GM12874 (cell line): ENCODE measurements around the gene SVEP1.

Experiments used
- TF ChIP-seq, protein P1 (sequence below): IDR thresholded peaks from 2 replicates; pipeline ENCODE4 v1.5.1; 2011; ENCODE audit warnings: low read depth, mild to moderate bottlenecking, control low read depth, low read length, moderate library complexity; ENCODE audit not compliant: insufficient read depth

The SVEP1 gene

GRCh38 chr9:110456681-110457080, 122.9 kb downstream of the SVEP1 start:
- TF ChIP-seq, protein P1, sequence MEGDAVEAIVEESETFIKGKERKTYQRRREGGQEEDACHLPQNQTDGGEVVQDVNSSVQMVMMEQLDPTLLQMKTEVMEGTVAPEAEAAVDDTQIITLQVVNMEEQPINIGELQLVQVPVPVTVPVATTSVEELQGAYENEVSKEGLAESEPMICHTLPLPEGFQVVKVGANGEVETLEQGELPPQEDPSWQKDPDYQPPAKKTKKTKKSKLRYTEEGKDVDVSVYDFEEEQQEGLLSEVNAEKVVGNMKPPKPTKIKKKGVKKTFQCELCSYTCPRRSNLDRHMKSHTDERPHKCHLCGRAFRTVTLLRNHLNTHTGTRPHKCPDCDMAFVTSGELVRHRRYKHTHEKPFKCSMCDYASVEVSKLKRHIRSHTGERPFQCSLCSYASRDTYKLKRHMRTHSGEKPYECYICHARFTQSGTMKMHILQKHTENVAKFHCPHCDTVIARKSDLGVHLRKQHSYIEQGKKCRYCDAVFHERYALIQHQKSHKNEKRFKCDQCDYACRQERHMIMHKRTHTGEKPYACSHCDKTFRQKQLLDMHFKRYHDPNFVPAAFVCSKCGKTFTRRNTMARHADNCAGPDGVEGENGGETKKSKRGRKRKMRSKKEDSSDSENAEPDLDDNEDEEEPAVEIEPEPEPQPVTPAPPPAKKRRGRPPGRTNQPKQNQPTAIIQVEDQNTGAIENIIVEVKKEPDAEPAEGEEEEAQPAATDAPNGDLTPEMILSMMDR: no peak

GRCh38 chr9:110455860-110456259, 123.7 kb downstream of the SVEP1 start:
- TF ChIP-seq, protein P1: no peak

DNA sequence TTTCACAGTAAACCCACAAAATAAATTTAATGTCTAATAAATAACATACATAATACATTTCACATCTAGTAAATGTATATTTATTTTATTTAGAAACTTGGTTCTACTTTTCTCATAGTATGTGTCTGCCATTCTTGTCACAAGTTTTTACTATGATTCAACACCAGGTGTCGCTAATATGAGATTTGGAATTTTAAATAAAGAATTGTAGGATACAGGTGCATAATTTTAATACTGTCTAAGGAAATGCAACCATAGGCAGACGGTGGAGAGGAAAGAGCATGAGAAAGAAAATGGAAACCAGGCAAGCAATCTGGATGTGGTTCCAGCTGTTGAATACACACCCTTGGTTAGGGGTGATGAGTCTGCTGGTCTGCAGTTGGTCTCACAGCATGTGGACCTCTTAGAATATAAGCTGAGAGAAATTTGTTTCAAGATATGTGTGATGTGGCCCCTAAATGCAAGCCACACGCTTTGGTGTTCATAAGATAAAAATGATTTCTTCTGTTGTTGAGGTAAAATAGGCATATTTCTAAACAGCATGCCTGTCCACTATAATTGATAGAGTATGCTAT, 127.2 kb downstream of the SVEP1 start:
- TF ChIP-seq, protein P1: no peak

GRCh38 chr9:110451726-110452125, 127.8 kb downstream of the SVEP1 start:
- TF ChIP-seq, protein P1: no peak

- TF ChIP-seq, protein P1: no peak
These were observed 132.1 kb downstream of the SVEP1 start for GRCh38 chr9:110447476-110447875.

DNA sequence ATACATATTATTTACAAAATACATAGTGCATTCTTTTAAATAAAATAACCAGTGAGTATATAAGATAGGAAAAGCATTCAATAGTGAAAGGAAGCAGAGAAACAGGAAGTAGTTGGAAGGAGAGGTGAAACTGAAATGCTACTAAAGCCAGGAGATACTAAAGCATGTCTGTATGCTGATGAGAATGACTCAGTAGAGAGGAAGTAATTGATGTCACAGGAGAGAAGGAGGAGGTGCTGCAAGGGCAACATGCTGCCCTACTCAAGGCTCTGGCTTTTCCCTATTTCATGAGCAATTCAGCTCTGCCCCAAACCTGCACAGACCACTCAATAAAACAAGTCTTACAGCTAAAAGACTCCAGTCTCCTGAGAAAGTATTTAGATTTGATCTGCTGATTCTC, 133.4 kb downstream of the SVEP1 start:
- TF ChIP-seq, protein P1: no peak

- TF ChIP-seq, protein P1: no peak
These were observed 134.6 kb downstream of the SVEP1 start for GRCh38 chr9:110444911-110445310.
